HCT116 (cell line): ENCODE results near the gene CADPS2.

Source experiments
- CTCF ChIP-seq, 3 experiments: fragments of 200-600 bp in 1 of 3; sonication (generic) in 1 of 3; IDR thresholded peaks in 2 of 3; conservative IDR thresholded peaks in 1 of 3; 2 replicates each; pipeline ENCODE4 v1.5.1; 2012 to 2017; ENCODE audit warnings: low read depth in 2 of 3, low read length in 2 of 3, antibody characterized with exemption in 1 of 3, borderline replicate concordance in 1 of 3, control low read depth in 1 of 3, mild to moderate bottlenecking in 1 of 3, mixed read lengths in 1 of 3, mixed run types in 1 of 3, moderate library complexity in 1 of 3; ENCODE audit not compliant: insufficient read depth in 1 of 3
- EZH2 ChIP-seq: fragments of 200-600 bp; sonication (generic); IDR thresholded peaks from 2 replicates; pipeline ENCODE4 v1.6.1; 2017; ENCODE audit warnings: antibody characterized with exemption, mixed run types
- EZH2phosphoT487 ChIP-seq: fragments of 200-600 bp; IDR thresholded peaks from 2 replicates; pipeline ENCODE4 v1.6.1; 2018; ENCODE audit warnings: antibody characterized with exemption, borderline replicate concordance
- POLR2A ChIP-seq: IDR thresholded peaks from 2 replicates; pipeline ENCODE4 v1.7.0; 2011; ENCODE audit warnings: borderline replicate concordance; ENCODE audit not compliant: insufficient read depth, insufficient read length; ENCODE audit errors: extremely low read depth
- ZNF274 ChIP-seq: fragments of 200-500 bp; sonication (Bioruptor generic); IDR thresholded peaks from 2 replicates; pipeline ENCODE4 v1.6.1; 2014; ENCODE audit warnings: mild to moderate bottlenecking, low read depth, low read length, inconsistent platforms

GRCh38 chr7:122415510-122415909 lies 470.8 kb downstream of the CADPS2 start:
- TF ChIP-seq POLR2A (no peak), EZH2 (no peak), ZNF274 (no peak), EZH2phosphoT487 (no peak), CTCF (IDR thresholded peaks at IDR 0.05 in 2 of 3, conservative IDR thresholded peaks at IDR 0.05 in 1 of 3; ENCODE audit: borderline replicate concordance in 1 of 3, insufficient read depth in 1 of 3, low read depth in 2 of 3, low read length in 2 of 3) (0 out of 6 replicates have a peak, but pooled peaks of 1 of the 3 experiments have one; percentile 10)
